HCEC 1CT (cell line): ENCODE data around the gene POGK.
"Not testable (repeated sequence)": the region's sequence is repeated elsewhere in the genome, so short reads cannot be mapped to it uniquely, and the experiment has no call there.

Source experiments
- DNase-seq: peaks from one replicate; pipeline ENCODE4 v3.0.0-alpha.2; 2017

Gene POGK, protein sequence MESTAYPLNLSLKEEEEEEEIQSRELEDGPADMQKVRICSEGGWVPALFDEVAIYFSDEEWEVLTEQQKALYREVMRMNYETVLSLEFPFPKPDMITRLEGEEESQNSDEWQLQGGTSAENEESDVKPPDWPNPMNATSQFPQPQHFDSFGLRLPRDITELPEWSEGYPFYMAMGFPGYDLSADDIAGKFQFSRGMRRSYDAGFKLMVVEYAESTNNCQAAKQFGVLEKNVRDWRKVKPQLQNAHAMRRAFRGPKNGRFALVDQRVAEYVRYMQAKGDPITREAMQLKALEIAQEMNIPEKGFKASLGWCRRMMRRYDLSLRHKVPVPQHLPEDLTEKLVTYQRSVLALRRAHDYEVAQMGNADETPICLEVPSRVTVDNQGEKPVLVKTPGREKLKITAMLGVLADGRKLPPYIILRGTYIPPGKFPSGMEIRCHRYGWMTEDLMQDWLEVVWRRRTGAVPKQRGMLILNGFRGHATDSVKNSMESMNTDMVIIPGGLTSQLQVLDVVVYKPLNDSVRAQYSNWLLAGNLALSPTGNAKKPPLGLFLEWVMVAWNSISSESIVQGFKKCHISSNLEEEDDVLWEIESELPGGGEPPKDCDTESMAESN

DNA sequence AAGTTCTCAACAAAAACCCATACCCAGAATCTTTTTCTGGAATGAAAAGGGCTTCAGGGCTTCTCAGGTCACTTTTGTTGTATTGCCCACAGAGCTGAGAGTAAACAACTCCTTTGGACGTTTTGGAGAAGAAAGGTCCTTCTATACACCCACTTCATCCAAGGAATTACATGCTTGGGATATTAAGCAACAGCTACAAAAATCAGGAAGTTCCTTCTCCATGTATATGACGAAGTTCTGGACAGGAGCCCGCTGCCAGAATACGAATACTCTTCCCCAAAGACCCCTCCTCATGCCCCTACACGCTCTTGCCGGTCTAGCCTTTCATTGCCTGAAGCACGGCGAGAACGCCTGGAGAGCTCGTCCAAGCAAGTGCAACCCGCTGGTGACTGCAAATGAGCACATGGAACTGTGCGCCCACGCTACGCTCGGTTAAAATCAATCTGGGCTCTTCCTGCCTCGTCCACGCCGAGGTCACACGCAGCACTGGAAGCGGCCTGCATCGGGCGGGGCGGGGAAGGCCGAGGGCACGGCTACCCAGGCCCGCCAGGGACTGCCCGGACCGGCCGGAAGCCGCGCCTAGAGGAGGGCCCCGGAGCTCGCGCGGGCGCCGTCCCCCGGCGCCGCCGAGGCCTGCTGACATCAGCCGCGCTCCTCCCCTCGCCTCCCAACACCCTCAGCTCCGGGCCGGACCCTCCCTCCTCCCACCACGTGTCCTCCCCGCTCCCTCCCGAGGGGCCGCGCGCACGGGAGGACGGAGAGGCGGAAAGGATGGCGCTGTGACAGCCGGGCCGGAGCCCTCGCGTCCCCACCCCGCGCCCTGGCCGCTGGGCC lies at the start of gene POGK:
POGK (plus strand) TSS at position 710 of the 834 bp plus-strand sequence. CDS start 1,482 bp downstream, outside the sequence.
- DNase-seq = peak; percentile 87

DNA sequence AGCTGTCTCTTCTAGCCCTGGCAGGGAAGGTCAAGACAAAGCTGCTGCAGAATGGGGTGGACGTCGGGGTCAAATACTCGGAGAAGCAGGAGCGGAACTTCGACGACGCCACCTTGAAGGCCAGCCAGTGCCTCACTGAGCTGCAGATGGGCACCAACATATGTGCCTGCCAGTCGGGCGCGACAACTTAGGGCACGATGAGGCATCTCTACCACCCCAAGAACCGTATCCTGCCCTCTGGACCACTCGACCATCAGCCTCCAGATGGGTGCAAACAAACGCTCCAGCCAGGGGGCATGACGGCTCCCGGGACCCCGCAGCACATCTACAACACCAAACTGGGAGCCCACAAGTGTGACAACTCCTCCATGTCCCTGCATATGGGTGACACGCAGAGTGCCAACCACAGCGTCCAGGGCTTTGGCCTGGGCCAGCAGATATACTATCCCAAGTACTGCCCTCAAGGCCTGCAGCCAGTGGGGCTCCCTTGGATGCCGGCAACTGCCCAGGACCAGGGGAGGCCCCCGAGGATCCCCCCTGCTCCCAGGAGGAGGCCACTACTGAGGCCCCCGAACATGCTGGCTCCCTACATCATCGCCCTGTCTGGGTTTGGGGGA lies 42.5 kb upstream of the POGK start:
- no peak for DNase-seq

DNA sequence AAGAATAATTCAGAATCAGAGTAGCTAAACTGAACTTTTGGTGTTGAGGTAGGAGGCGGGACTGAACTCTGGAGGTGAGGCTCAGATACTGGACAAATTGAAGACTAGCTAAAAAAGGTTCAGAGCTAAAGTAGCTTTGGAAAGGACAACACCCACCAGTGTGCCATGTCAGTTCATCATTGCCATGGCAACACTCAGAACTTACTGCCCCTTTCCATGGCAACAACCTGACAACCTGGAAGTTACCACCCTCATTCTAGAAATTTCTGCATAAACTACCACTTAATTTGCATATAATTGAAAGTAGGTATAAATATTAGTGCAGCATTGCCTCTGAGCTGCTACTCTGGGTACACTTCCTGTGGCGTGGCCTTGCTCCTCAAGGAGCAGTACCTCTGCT lies 30.3 kb upstream of the POGK start:
- DNase-seq = no peak

DNA sequence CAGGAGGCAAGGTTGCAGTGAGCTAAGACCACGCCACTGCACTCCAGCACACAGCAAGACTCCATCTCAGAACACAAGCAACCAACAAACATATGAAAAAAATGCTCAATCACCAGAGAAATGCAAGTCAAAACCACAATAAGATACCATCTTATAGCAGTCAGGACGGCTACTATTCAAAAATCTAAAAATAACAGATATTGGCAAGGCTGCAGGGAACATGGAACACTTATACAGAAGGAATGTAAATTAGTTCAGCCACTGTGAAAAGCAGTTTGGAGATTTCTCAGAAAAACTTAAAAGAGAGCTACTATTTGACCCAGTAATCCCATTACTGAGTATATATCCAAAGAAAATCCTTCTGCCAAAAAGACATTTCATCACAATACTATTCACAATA lies 27.6 kb upstream of the POGK start:
- no peak for DNase-seq

DNA sequence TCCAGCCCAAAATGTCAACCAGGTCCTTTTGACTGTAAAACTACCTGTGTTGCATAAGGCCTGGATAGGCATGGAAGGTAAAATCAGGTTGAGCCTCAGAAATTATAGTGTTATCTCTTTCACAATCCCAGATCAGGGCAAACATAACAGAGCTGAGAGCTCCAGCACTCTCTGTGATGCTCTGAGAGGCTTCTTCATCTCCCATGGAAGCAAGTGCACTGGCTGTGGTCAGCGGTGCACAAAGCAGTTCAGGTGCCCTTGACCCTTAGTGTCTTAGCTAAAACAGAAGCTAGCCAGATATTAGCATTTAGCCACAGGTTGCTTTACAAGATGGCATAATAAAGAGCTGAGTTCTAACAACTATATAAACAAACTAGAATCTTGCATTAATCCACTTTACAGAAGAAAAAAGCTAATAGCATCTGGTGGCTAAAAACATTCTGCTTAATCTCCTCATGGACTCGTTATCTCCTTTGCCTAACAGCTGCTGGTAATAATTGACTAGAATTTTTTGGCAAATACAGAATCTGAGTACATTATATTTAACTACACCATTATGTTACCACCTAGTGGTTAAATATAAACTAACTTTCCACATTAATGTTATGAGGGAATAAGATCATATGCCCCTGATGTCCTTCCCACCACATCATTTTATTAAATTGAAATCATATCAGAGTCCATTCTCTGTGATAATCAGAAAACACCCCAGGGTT lies 25.6 kb upstream of the POGK start:
- no peak for DNase-seq

DNA sequence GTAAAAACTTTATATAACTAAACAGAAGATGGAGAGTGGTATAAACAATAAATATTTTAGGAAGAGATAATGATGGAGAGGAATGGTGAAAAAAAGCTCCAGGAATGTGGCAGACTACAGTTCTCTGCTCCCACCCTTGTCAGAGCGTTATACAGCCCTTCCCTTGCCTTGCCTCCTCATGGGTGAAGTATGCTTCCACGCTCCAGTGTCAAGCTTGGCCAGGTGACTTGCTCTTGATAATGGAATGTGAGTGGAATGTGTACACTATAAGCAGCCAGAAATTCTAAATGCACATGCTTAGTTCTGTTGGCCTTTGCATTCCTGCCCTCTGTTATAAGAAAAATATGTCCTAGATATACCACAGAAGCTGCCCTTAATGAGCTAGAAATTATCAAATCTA lies 24.7 kb upstream of the POGK start:
- no peak for DNase-seq

DNA sequence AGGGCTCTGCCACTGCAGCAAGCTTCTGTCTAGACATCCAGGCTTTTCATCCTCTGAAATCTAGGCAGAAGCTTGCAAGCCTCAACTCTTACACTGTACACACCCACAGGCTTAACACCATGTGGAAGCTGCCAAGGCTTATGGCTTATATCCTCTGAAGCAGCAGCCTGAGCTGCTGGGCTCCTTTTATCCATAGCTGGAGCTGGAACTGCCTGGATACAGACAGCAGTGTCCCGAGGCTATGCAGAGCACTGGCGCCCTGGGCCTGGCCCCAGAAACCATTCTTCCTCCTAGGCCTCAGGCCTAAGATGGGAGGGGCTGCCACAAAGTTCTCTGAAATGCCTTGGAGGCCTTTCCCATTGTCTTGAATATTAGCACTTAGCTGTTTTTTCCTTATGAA lies 19.3 kb upstream of the POGK start:
- DNase-seq = no peak

DNA sequence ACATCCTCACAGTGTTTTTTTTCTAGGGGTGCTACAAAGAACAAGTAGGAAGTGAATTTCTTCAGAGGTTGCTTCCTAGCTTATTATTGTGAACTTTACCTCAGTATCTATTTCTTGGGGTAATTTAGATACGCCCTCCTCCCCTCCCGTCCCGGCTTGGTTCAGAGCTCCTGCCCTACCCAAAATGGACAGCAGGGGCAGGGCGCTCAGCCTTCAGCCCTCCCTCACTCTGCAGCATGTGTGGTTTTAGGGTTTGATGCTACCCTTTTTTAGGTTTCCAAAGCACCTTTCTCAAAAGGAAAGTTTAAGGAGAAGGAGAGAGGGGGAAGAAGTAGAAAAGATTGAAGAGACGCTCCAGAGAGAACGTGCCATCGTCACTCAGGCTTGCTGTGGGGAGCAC lies 16.9 kb upstream of the POGK start:
- no peak for DNase-seq

DNA sequence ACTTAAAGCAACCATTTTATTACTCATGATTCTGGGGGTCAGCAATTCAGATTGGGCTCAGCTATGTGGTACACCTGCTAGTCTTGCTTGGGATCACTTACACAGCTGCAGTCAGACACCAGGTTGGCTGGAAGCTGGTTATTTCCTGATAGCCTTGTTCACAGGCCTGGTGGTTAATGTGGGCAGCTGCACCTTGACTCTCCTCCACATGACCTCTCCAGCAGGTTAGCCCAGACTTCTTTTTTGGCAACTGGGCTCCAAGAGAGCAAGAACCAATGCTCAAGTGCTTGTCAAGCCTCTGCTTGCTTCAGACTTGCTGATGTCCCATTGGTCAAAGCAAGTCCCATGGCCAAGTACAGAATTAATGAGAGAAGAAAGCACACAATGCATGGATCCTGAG lies 11.8 kb upstream of the POGK start:
- DNase-seq = no peak

DNA sequence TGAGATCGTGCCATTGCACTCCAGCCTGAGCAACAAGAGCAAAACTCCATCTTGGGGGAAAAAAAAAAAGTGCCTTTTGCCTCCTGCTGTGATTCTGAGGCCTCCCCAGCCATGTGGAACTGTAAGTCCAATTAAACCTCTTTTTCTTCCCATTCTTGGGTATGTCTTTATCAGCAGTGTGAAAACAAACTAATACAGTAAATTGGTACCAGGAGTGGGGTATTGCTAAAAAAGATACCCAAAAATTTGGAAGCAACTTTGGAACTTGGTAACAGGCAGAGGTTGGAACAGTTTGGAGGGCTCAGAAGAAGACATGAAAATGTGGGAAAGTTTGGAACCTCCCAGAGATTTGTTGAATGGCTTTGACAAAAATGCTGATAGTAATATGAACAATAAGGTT lies 9.5 kb upstream of the POGK start:
- DNase-seq = not testable (repeated sequence)

DNA sequence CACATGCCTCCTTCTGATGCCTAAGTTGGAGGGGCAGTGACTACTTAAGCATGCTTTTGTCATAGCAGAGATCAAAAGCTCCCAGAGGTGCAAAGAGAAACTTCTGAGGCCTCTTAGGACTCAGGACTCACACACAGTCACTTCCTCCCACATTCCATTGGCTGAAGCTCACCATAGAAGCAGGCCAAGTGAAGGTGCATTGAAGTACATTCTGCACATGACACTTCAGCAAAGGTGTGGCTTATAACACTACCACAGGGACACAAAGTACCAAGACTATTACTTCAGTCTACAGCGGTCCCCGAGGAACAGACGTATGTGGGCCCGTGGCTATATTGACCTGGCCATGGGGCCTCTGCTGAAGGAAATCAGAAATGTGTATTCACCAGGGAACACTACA lies 2.5 kb upstream of the POGK start:
- no peak for DNase-seq

DNA sequence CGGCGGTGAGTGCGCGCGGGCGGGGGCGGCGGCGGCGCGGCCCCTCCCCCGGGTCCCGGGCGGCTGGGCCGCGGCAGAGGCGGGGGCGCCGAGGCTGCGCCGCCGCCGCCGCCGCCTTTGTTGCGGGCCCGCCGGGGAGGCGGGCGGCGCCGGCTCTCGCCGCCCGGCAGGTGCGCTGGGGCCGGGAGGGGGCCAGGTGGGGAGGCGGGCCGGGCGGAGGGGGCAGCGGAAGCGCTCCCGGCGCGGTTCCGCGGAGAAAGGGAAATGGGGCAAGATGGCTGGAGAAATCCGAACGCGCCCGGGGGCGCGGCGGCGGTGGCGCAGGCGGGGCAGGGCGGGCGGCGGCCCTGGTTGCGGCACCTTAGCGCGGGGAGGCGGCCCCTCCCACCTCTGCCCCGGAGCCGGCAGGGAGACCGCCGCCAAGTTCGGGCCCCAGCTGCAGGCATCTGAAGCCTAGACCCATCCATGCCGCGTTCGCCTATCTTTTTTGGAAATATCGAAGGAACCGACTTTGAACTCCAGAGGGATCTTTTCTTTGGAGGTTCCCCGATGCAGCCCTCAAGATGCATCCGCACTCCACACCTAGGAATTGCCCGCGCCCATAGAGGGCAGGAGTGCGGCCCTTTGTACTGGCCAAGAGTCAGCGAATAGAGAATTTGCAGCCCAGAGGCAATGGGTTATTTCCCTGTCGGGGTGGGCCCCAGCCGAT lies 479 bp downstream of the POGK start:
- DNase-seq = peak; percentile 25

DNA sequence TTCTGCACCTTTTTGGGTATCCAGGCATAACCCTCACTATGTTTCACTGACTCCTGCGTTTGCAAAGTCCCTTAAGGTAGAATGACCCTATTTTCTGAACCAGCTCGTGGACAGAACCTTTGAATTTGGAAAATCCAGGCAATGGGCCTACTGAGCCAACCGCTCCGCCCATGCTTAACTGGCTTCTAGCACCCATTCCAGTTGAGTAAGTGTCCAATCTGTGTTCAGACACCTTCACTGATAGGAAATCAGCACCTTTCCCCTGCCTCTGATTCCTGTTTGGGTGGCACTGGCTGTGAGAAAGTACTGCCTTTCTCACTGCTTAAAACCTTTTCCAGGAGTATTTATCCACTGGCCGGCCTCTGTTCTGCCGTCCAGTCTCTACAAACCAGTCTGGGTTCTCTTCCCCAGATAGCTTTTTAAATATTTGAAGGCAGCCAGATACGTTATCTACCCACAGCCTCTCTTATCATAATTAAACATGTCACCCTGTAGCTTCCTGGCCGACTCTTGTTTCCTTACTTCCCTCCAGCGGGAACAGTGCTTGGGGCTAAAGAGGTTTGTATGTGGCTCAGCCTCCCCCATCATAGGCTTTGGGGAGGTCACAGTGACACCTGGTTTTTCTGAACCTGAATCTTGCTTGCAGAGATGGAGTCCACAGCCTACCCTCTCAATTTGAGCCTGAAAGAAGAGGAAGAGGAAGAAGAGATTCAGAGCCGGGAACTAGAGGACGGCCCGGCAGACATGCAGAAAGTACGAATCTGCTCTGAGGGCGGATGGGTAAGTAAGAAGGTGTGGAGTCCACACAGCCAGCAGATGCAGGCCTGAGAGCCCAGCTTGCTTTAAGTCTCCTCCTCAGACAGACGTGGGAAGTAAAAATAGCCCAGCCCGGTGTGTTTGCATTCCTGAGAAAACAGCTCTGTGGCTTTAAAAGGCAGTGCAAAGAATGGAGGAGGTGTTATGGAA lies 1.3 kb downstream of the POGK start:
- DNase-seq = no peak

DNA sequence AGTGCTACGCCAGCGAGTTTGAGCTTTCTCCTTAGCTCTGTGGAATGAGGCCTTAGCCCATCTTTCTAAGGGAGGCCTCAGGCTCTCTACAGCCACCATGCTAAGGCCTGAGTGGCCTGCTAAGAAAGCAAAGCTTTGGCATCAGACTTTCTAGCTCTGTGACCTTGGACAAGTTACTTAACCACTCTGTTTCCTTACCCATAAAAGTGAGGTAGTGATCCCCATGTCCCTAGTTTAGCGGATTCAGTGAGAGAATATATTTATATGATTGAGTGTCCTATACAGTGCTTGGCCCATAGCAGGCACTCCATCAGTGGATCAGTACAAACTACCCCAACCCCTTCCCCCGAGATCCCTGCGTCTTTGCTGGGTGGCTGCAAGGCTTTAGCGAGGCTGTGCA lies 4.0 kb downstream of the POGK start:
- DNase-seq = no peak

DNA sequence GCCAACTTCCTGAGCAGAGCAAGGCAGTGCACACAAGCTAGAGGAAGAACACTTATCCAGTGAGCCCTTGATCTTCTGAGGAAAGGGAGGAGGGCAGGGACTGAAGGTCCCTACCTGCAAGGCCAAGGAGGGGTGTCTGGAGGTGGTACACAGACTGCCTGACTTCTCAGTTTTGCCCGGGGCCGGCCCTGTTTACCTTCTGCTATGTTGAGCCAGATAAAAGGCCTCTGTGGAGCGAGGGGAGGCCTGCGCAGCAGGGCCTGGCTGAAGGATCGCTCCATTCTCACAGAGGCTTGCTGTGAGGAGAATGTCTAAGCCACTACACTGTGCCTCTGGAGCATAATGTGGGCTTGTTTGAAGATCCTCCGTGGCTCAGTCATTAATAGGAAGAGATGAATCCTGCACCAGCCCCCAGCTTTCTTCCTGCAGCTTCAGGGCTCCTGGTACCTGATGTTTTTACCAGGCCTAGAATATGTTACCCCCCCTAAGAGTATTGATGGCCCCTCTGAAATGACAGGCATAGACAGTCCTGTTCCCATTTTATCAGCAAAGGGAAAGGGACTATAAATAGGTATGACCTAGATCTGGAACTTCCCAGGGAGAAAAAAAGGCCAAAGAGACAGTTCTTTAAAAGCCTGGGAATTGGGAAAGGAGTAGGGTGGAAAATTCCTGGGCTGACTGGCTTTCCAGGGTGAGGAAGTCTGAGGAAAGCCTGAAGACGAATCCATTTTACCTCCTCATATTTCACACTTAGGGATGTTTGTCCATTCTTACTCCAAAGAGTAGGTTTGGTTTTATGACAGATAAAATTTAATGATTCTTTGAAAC lies 4.7 kb downstream of the POGK start:
- DNase-seq = peak; percentile 4

DNA sequence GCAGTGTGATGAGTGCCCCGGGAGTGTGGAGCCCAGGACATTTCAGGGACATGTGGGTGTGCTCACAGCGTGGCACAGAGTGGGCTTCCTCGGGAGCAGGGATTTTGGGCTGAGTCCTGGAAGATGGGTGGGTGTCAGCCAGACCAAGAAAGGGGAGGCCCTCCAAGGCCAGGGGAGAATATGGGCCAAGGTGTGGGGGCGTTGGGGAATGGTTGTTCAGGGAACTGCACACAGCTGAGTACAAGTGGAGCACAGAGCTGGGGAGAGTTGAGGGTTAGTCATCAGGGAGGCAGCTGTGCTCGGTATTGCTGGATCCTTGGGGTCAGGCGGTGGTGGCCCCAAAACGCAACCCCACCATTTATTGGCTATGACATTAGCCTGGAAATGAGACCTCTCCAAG lies 5.5 kb downstream of the POGK start:
- peak; percentile 48 for DNase-seq

DNA sequence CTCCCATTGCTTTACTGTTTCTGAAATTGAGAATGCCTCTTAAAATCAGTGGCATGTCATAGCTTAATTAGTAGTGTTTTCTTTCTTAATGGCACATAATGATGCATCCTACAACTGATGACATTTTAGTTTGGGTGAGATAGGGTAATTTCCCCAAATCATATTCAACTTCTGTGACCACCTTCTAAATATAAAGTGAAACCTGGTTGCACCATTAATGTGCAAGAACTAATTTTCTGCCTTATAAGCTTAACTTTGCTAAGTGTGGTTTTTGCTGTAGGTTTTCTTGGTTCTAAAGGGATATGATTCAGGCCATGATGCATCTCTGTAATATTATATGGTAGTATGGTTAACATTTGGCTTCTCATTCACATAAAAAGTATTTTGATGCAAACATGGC lies 8.9 kb downstream of the POGK start:
- no peak for DNase-seq

DNA sequence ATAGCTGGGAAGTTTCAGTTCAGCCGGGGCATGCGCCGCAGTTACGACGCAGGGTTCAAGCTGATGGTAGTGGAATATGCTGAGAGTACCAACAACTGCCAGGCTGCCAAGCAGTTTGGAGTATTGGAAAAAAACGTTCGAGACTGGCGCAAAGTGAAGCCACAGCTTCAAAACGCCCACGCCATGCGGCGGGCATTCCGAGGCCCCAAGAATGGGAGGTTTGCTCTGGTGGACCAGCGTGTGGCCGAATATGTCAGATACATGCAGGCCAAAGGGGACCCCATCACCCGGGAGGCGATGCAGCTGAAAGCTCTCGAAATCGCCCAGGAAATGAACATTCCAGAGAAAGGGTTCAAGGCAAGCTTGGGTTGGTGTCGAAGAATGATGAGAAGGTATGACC lies 9.9 kb downstream of the POGK start:
- no peak for DNase-seq

DNA sequence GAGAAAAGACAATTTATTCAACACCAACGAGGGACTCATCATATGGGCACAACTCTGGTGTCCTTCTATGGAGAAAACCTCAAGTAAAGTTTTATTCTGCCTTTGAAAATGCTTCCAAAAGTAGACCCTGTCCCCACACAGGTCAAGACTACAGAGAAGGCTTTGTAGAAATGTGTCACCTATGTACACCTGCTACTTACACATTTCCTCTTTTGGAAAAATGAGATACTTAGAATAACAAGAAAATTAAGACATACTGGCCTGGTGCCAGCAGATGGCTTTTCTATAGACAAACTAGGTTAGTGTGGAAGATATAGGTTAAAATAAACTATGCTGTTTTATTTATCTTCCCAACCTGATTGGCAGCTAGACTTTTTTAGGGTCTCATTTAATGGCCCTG lies 13.6 kb downstream of the POGK start:
- no peak for DNase-seq

DNA sequence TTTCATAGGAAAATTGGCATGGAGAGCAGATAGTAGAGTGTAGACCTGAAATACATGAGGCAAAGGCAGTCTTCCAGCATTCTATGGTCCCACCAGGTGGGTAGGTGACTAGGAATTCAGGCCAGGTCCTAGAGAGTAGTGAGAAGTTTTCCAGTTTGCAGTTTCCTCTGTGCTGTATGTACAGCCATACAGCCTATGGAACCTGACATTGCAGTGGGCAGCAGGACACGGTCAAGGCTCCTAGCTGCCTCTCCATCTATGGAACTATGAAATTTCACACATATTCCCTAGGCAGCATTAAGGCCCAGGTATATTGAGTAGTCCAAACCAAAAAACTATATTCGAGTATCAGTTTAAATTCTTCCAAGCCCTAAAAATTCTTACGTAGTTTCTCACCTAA lies 16.3 kb downstream of the POGK start:
- DNase-seq = no peak
